Gastrocnemius medialis (tissue), 4 donors: ENCODE measurements around the gene AMTN.

Source experiments
- CTCF ChIP-seq, 5 experiments: fragments of 450-650 bp in 3 of 5; fragments of 200-600 bp in 2 of 5; sonication (generic) in 2 of 5; IDR thresholded peaks in 4 of 5; conservative IDR thresholded peaks in 1 of 5; 1 replicate in 4 of 5; 2 replicates in 1 of 5; pipeline ENCODE4 v1.5.1; 2016 to 2019; ENCODE audit warnings: antibody characterized with exemption in 5 of 5, mild to moderate bottlenecking in 3 of 5, moderate library complexity in 3 of 5
- POLR2A ChIP-seq, 2 donors: fragments of 450-650 bp; IDR thresholded peaks; one replicate each; pipeline ENCODE4 v1.6.1; 2017; ENCODE audit warnings: antibody characterized with exemption in 2 of 2, mild to moderate bottlenecking in 2 of 2, moderate library complexity in 2 of 2

- TF ChIP-seq POLR2A (IDR thresholded peaks at IDR 0.05) = no peak
- no peak for TF ChIP-seq CTCF (IDR thresholded peaks at IDR 0.05 in 4 of 5, conservative IDR thresholded peaks at IDR 0.05 in 1 of 5)
Measured at GRCh38 chr4:70564033-70564432, 45.7 kb downstream of the AMTN start.
